HepG2 (cell line): ENCODE measurements around the gene GRIN3B. TPM values are rescaled to one million over a fixed set of nuclear protein-coding genes. Genes with fewer than 3 reads are reported as not detected.

Experiments used
- AGO2 ChIP-seq: fragments of 200-400 bp; formaldehyde crosslinking; optimal IDR thresholded peaks from 2 replicates; pipeline ENCODE3; 2017; ENCODE audit warnings: mild to moderate bottlenecking, low read depth, low read length, moderate library complexity
- ATF3 ChIP-seq: sonication (generic); formaldehyde crosslinking; IDR thresholded peaks from 2 replicates; pipeline ENCODE4 v1.4.0; 2020; ENCODE audit warnings: missing genetic modification reagents
- HNRNPK ChIP-seq: fragments of 200-400 bp; formaldehyde crosslinking; IDR thresholded peaks from 2 replicates; pipeline ENCODE4 v1.6.1; 2018; ENCODE audit warnings: low read length, low read depth, moderate library complexity, mild to moderate bottlenecking; ENCODE audit not compliant: poor library complexity, severe bottlenecking
- polyA plus RNA-seq, 8 experiments: library from polyadenylated mRNA; depleted of rRNA in 3 of 8; stranded (reverse) in 7 of 8; unstranded in 1 of 8; fragments of >200 nt; fragmentation: Illumina TruSeq in 4 of 8; extraction: Trizol in 4 of 8; gene quantifications; 2 replicates each; pipeline versions ENCODE4 v1.2.1 to v1.2.3, GENCODE V29; 2011 to 2016; ENCODE audit warnings: low read depth in 4 of 8, missing spikeins in 1 of 8, mixed read lengths in 1 of 8; ENCODE audit not compliant: insufficient read depth in 1 of 8
- total RNA-seq, 5 experiments: library from RNA; depleted of rRNA; stranded (reverse); fragments of >200 nt; fragmentation: Illumina TruSeq; extraction: Trizol; gene quantifications; 2 replicates each; pipeline ENCODE4 v1.2.3, GENCODE V29; 2016; ENCODE audit warnings: low read depth in 1 of 5
- TF ChIP-seq, protein P1 (sequence below): sonication (generic); formaldehyde crosslinking; conservative IDR thresholded peaks from 2 replicates; pipeline ENCODE4 v1.4.0; 2020; ENCODE audit warnings: missing genetic modification reagents
- TF ChIP-seq, protein P2 (sequence below): sonication (generic); formaldehyde crosslinking; IDR thresholded peaks from 2 replicates; pipeline ENCODE4 v1.4.0; 2020; ENCODE audit warnings: missing genetic modification reagents
- TF ChIP-seq, protein P3 (sequence below): sonication (generic); formaldehyde crosslinking; IDR thresholded peaks from 2 replicates; pipeline ENCODE4 v1.8.0; 2022; ENCODE audit warnings: mild to moderate bottlenecking, missing genetic modification reagents; ENCODE audit not compliant: insufficient replicate concordance
- TF ChIP-seq, protein P4 (sequence below): sonication (generic); formaldehyde crosslinking; IDR thresholded peaks from 2 replicates; pipeline ENCODE4 v1.4.0; 2020; ENCODE audit warnings: missing genetic modification reagents, mild to moderate bottlenecking, borderline replicate concordance

The GRIN3B gene
- total and polyA plus RNA-seq, 2 of the 13 experiments (the other 11 are each of a cell fraction or from before 2014, with no cell fraction given), result 0.07 to 0.20 TPM

GRCh38 chr19:990746-991145 lies 9.5 kb upstream of the GRIN3B start (continued):
- TF ChIP-seq, protein P1, sequence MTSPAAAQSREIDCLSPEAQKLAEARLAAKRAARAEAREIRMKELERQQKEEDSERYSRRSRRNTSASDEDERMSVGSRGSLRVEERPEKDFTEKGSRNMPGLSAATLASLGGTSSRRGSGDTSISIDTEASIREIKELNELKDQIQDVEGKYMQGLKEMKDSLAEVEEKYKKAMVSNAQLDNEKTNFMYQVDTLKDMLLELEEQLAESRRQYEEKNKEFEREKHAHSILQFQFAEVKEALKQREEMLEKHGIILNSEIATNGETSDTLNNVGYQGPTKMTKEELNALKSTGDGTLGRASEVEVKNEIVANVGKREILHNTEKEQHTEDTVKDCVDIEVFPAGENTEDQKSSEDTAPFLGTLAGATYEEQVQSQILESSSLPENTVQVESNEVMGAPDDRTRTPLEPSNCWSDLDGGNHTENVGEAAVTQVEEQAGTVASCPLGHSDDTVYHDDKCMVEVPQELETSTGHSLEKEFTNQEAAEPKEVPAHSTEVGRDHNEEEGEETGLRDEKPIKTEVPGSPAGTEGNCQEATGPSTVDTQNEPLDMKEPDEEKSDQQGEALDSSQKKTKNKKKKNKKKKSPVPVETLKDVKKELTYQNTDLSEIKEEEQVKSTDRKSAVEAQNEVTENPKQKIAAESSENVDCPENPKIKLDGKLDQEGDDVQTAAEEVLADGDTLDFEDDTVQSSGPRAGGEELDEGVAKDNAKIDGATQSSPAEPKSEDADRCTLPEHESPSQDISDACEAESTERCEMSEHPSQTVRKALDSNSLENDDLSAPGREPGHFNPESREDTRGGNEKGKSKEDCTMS (CRISPR knock-in tag), result no peak
- TF ChIP-seq HNRNPK, result no peak
- TF ChIP-seq, protein P2, sequence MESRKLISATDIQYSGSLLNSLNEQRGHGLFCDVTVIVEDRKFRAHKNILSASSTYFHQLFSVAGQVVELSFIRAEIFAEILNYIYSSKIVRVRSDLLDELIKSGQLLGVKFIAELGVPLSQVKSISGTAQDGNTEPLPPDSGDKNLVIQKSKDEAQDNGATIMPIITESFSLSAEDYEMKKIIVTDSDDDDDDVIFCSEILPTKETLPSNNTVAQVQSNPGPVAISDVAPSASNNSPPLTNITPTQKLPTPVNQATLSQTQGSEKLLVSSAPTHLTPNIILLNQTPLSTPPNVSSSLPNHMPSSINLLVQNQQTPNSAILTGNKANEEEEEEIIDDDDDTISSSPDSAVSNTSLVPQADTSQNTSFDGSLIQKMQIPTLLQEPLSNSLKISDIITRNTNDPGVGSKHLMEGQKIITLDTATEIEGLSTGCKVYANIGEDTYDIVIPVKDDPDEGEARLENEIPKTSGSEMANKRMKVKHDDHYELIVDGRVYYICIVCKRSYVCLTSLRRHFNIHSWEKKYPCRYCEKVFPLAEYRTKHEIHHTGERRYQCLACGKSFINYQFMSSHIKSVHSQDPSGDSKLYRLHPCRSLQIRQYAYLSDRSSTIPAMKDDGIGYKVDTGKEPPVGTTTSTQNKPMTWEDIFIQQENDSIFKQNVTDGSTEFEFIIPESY, result 0 out of 2 replicates have a peak, but pooled peaks have one; percentile 6
- TF ChIP-seq ATF3 (CRISPR knock-in tag), result no peak
- TF ChIP-seq, protein P3, sequence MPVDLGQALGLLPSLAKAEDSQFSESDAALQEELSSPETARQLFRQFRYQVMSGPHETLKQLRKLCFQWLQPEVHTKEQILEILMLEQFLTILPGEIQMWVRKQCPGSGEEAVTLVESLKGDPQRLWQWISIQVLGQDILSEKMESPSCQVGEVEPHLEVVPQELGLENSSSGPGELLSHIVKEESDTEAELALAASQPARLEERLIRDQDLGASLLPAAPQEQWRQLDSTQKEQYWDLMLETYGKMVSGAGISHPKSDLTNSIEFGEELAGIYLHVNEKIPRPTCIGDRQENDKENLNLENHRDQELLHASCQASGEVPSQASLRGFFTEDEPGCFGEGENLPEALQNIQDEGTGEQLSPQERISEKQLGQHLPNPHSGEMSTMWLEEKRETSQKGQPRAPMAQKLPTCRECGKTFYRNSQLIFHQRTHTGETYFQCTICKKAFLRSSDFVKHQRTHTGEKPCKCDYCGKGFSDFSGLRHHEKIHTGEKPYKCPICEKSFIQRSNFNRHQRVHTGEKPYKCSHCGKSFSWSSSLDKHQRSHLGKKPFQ, result no peak
- TF ChIP-seq, protein P4, sequence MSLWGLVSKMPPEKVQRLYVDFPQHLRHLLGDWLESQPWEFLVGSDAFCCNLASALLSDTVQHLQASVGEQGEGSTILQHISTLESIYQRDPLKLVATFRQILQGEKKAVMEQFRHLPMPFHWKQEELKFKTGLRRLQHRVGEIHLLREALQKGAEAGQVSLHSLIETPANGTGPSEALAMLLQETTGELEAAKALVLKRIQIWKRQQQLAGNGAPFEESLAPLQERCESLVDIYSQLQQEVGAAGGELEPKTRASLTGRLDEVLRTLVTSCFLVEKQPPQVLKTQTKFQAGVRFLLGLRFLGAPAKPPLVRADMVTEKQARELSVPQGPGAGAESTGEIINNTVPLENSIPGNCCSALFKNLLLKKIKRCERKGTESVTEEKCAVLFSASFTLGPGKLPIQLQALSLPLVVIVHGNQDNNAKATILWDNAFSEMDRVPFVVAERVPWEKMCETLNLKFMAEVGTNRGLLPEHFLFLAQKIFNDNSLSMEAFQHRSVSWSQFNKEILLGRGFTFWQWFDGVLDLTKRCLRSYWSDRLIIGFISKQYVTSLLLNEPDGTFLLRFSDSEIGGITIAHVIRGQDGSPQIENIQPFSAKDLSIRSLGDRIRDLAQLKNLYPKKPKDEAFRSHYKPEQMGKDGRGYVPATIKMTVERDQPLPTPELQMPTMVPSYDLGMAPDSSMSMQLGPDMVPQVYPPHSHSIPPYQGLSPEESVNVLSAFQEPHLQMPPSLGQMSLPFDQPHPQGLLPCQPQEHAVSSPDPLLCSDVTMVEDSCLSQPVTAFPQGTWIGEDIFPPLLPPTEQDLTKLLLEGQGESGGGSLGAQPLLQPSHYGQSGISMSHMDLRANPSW (CRISPR knock-in tag), result no peak
- TF ChIP-seq AGO2, result peak; percentile 18
